Daoy (cell line): ENCODE data around the gene LMO1. TPM values are rescaled to one million over a fixed set of nuclear protein-coding genes. Genes with fewer than 3 reads are reported as not detected.

Experiments used
- DNase-seq: peaks from one replicate; pipeline ENCODE4 v3.0.0-alpha.2; 2015; ENCODE audit warnings: low read depth
- total RNA-seq: library from RNA; depleted of rRNA; stranded (reverse); fragments of >200 nt; shearing (Covaris generic); gene quantifications from 2 replicates; pipeline ENCODE4 v1.2.3, GENCODE V29; 2014

LMO1 gene
- total RNA-seq, 1 experiment from 2014 or later, result not detected

DNA sequence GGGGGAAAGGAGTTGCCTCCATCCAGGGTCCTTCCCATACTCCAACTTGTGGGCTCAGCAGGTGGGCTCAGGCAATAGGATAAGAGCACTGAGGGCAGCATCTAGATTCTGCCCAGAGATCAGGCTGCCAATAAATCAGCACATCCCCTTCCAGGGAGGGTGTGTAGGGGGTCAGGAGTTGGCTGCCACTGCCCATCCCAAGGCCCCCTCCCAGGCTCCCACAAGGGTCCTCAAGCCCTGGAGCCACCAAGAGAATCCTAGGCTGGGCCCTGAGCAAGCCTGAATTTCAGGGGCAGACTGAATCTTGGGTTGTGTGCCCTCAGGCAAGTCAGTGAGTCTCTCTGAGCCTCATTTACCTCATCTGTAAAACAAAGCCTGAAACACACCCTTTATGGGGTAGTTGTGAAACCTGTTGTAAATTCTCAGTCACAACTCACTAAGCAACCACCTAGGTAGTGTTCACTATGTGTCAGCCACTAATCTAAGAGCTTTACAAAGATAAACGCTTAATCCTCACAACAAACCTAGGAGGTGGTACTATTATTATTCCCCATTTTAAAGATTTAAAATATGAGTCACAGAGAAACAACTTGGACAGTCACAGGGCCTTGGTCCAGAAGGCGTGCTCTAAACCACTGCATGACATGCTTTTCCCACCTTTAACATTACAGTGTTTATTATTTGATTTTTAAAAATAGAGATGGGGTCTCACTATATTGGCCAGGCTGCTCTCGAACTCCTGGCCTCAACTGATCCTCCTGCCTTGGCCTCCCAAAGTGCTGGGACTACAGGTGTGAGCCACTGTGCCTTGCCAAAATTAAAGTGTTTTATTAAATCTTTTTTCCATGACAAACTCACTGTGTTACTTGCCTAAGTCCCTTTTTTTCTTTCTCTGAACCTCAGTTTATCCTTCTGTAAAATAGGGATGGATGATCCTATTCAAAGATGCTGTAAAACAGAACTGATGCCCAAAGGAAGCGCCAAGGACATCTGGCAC is 36.2 kb downstream of the LMO1 start:
- peak; percentile 34 for DNase-seq

- DNase-seq, result peak; percentile 69
Observed at GRCh38 chr11:8225589-8226036, 38.1 kb downstream of the LMO1 start.

- no peak for DNase-seq
Observed at GRCh38 chr11:8224711-8225110, 39.0 kb downstream of the LMO1 start.

GRCh38 chr11:8224161-8224591 is 39.5 kb downstream of the LMO1 start:
- no peak for DNase-seq

GRCh38 chr11:8223513-8223900 is 40.2 kb downstream of the LMO1 start:
- DNase-seq, result no peak

DNA sequence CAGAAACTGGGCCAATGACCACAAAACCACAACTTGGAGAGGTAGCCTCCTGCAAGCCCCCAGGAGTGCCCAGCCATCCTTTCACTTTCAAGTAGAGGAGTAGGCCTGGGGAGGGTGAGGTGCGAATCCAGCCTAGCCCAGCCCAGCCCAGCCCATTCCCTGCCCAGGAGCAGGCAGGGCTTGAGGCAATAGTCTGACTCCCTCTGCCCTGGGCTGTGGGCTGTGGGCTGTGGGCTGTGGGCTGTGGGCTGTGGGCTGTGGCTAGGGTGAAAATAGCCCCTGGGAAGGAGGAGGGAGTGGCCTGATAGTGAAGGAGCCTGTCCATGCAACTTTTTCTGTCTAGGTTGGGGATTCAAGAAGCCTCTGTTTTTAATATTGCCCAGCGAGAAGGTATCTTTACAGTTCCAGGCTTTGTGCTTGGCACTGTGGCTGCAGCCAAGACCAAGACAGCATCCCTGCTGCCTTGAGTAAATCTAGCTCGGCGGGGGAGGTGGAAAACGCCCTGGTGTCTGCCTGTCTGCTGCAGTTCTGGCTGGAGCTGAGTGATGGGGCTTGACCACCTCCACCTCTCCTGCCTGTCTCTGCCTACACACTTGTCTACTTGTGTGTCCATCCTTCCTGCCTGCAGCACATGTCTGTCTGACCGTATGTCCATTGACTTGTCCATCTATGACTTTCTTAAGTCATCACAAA is 40.7 kb downstream of the LMO1 start:
- peak; percentile 18 for DNase-seq

DNA sequence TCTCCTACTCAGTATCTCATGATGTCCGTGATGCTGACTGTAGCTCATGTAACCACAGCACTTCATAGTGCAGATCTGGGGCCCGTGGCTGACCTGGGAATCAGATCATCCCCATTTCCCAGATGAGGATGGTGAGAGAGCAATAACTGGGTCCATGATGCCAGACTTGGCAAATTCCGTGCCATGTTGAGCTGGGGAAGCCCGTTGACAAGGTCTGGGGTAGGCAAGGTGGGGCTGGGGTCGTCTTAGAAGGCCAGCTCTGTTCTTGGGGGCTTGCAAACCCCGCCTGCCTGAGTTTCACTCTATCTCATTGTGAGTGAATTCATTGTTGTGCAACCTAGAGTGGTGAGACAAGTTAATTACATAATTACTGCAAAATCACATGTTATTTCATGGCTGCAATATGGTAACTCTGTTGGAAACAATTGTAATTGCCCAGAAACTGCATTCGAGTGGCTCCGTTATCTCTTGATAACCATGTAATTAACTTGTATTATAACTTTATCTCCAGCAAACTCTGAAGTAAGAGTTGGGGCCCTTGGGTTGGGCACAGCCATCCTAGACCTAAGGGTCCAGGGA is 41.7 kb downstream of the LMO1 start:
- DNase-seq, result no peak

DNA sequence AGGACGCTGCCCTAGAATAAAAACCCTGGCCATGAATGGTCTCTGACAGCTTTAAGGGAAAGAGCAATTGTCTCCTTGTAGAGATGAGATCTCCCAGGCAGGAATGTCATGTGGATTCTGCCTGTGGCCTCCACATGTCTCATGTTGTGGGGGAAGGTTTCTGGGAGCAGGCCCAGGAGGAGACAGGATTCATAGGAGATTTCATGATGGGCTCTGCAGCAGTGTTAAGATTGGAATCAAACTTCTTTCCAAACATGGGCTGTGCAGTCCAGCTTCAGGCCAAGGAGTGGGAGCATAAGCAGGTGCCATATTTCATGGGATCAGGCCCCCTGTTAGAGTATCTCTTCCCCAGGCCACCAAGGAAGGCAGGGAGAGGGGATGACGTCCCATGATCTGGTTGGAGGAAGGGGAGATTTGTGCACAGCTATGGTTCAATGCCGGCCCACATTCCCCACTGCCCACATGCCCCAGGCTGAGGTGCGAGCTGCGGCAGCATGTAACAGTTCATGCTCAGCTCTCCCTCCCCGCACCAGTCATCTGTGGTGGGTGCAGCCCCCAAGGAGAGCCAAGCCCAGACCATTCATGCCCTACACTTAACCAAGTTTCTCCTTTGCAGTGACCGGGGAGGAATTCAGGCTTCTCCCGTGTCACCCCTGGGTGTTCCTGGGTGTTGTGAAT is 42.5 kb downstream of the LMO1 start:
- DNase-seq, result no peak

GRCh38 chr11:8220261-8221045 is 43.2 kb downstream of the LMO1 start:
- DNase-seq, result no peak

DNA sequence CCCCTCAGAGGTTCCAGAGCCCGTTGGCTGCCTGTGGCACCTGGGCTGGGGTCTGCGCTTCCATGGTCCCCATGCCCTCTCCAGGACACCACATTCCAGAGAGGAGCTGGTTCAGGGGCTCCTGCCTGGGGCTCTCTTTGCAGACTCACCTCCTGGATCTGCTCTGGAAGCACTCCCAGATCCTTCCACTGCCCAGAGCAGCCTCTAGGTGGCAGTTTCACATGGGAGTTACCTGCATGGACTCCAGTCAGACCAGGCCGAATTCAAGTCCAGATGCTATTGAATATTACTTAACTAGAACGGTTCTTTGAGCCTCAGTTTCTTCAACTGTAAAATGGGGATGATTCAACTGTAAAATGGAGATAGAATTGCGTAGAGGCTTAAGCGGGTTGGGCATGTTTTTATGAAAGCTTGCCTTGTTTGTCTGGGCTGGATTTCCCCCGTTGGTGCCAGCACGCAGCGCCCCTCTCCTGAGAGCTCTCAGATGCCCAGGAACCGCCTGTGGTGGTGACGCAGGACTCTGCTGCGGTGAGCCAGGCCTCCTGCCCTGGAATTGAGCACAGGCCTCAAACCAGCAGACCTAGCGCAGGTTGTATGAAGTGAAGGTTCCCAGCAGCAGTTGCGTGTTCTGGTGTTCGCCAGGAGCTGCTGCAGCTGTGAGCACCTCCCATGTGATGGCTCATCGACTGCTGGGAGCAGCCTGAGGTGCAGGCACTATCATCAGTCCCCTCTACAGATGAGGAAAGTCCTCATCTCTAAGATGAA is 44.2 kb downstream of the LMO1 start:
- DNase-seq, result peak; percentile 53

GRCh38 chr11:8218840-8219239 is 44.8 kb downstream of the LMO1 start:
- no peak for DNase-seq

DNA sequence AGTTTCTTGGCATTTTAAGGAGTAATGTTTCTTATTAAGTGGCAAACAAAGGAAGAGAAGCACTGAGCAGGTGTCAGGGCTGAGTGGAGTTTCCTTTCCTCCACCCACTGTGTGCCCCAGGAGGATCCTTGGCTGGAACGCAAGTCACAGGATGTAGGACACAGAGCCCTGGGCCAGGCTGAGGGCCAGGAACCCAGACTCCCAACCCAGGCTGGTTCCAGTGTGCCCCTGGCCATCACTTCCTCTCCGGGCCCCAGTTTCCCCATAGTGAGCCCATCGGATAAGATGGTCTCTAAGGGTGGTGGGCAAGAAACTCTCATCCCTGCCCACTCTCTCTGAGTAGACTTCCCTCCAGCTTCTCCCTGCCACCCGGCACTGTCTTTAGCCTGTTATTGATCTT is 45.3 kb downstream of the LMO1 start:
- no peak for DNase-seq

- no peak for DNase-seq
Observed at GRCh38 chr11:8217926-8218325, 45.8 kb downstream of the LMO1 start.

GRCh38 chr11:8217136-8217535 is 46.5 kb downstream of the LMO1 start:
- DNase-seq, result no peak

DNA sequence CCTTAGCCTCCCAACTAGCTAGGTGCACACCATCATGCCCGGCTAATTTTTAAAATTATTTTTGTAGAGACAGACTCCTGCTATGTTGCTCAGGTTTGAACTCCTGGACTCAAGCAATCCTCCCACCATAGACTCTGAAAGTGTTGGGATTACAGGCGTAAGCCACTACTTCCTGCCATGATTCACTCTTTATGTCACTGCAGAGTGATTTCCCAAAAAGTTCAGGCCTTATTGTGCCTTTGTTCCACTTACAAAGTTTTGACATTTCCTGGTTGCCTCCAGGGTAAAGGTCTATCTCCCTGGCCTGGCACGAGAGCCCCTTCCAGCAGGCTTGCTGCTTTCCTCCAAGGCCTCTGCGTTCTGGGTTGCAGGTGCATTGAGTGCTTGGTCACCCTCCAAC is 50.3 kb downstream of the LMO1 start:
- DNase-seq, result no peak

- DNase-seq, result no peak
Observed at GRCh38 chr11:8209208-8209807, 54.4 kb downstream of the LMO1 start.

DNA sequence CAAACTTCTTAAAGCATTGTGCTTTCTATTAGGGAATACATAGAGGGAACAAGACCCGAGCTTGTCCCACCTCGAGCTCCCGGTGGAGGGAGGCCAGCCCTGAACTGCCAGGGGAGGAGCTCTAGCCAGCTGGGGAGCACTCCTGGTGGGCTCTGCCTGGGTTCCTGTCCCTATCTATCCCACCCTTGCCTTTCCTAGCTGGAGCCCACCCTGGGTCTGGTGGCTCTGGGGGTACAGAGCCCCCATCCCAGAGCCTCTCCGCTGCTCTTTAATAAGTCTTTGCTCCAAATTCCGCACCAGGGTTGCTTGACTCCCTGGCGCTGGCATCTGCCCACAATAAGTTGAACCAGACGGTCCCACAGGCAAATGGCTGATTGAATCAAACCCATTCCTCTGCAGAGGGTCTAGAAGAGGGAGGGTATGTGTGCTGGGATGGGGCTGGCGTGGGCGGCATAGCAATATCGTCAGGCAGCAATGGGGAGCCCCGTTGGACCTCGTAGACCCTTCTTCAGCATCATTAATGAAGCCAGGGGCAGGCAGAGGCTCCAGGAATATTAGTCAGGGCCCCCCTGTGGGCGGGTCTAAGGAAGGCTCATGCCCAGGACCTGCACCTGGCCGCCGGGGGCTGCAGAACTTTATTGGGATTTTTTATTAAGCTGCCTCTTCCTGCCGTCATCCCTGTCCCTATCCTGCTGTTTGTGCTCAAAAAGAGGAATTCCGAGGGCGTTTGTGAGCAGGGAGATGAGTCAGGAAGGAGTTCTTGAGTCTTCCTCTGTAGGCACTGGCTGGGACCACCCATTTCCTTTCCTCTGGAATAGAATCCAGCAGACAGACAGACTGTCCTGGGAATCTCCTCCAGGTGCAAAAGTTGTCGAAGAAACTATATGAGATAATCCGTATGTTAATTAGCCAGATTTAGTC is 56.3 kb downstream of the LMO1 start:
- DNase-seq, result no peak

GRCh38 chr11:8206251-8207079 is 57.2 kb downstream of the LMO1 start:
- DNase-seq, result no peak
